Stimulated activated naive CD4-positive, alpha-beta T cell treated with Interleukin-2 at 50 U/mL for 16 hours (primary cell): ENCODE results near the gene NPLOC4.

Experiments
- DNase-seq: peaks from one replicate; lab custom pipeline; 2025; lab: John Stamatoyannopoulos, UW

Gene NPLOC4

DNA sequence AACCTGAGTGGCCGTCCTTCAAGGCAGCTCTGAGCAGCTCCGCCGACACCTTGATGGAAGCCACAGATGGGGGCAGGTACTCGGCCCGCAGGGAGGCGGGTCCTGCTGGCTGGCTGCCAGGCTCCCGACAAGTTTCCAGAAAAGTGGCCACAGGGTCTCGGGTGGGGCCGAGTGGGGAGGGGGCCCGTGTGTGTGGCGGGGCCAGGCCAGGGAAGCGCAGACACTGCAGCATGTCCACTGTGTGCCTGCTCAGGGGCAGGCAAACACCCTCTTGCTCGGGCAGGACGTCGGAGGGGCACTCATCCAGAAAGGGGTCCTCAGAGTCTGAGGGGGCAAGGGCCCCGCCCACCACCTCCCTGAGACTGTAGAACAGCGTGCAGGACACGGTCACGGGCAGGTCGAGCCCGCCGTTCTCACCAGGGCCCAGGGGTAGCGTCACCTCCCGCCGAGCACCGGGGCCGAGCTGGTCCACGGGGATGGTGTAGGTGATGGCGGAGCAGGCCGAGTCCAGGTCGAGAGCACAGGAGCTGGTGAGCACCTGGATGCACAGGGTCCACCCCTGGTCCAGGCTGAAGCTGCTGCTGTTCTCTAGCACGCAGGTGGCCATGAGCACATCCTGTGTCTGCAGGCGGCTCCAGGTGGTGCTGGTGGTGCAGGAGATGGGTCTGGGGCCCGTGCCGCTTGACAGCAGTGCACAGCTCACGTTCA is 89.9 kb downstream of the NPLOC4 start:
- DNase-seq = no peak

DNA sequence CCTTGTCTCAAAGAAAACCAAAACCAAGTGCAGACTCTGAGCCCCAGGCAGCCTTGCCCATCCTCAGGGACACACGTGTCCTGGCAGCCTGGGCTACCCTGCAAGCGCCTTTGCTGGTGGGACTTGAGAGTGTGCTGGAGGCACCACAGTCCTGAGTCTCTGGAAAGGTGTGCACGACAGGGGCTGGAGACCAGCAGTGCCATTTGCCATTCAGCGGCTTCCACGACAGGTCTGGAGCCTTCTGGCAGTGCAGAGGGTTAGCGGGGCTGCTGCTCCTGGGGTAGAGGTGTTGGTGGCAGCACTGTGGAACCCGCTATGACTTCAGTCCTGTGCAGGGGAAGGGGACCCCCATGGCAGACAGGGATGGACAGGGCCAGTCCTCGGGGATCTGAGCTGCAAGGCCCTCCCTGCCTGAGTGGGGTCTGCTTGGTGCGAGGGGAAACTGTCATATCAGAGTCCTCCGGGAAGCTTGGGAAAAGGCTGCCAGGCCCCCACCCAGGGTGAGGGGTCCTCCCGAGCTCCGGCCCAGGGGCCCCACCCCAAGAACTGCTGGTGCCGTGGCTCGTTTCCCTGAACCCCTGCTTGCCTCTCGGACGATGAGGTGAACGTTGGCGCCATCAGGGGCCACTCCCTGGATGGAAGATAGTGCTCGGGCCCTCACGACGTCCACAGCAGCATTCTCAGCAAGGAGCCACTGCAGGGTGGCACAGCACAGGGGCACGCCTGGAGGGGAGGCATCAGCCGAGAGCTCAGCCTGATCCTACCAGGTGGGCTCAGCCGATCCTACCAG is 91.6 kb downstream of the NPLOC4 start:
- no peak for DNase-seq

GRCh38 chr17:81544281-81544974 is 92.5 kb downstream of the NPLOC4 start:
- DNase-seq = no peak

GRCh38 chr17:81543756-81544155 is 93.2 kb downstream of the NPLOC4 start:
- no peak for DNase-seq

- DNase-seq = no peak
Observed at GRCh38 chr17:81543339-81543675, 93.6 kb downstream of the NPLOC4 start.

GRCh38 chr17:81542431-81543338 is 94.2 kb downstream of the NPLOC4 start:
- DNase-seq = no peak

- DNase-seq = no peak
Observed at GRCh38 chr17:81541123-81541522, 95.8 kb downstream of the NPLOC4 start.

GRCh38 chr17:81540676-81541027 is 96.3 kb downstream of the NPLOC4 start:
- DNase-seq = no peak

DNA sequence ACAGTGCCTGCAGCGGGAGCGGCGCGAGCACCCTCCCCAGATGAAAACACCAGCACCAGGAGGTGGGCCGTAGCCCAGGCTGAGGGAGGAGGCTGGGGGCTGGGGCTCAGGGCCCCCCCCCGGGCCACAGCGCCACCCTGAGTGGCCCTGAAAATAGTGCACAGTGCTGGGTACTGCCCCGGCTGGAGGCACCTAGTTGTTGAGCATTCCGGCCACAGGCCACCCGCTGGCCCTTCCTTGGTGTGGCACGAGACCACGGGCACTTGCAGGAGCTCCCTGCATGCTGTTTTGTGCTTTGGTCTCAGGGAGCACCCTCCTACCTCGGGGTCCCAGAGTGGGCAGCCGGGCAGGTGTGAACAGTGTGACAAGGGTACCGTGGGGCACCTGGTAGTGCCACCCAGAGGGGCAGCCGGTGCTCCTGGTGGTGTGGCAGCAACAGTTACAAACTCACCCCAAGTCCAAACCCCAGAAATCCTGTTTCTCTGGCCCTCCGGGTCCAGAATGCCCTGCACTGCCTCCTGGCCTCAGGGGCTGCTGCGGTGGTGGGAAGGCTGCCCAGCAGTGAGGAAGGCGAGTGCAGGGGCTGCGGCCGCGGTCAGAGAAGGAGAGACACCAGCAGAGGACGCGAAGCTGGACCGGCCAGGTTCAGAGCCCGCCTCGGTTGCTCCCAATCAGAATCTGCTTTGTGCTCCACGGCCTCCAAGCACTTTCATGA is 96.8 kb downstream of the NPLOC4 start:
- no peak for DNase-seq

DNA sequence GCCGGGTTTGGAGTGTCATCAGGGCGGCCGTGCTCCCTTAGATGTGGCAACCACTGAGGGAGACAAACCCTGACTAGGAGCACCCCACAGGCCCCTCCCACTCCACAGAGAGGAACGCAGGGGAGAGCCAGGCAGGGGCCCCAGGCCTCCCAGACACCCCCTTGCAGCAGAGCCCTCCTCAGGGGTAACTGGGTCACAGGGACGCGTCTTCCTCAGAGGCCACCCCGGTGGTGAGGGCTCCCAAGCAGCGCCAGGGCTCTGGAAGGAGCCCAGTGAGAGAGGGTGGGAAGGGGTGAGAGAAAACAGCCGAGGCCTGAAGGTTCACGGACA is 97.4 kb downstream of the NPLOC4 start:
- DNase-seq = no peak

DNA sequence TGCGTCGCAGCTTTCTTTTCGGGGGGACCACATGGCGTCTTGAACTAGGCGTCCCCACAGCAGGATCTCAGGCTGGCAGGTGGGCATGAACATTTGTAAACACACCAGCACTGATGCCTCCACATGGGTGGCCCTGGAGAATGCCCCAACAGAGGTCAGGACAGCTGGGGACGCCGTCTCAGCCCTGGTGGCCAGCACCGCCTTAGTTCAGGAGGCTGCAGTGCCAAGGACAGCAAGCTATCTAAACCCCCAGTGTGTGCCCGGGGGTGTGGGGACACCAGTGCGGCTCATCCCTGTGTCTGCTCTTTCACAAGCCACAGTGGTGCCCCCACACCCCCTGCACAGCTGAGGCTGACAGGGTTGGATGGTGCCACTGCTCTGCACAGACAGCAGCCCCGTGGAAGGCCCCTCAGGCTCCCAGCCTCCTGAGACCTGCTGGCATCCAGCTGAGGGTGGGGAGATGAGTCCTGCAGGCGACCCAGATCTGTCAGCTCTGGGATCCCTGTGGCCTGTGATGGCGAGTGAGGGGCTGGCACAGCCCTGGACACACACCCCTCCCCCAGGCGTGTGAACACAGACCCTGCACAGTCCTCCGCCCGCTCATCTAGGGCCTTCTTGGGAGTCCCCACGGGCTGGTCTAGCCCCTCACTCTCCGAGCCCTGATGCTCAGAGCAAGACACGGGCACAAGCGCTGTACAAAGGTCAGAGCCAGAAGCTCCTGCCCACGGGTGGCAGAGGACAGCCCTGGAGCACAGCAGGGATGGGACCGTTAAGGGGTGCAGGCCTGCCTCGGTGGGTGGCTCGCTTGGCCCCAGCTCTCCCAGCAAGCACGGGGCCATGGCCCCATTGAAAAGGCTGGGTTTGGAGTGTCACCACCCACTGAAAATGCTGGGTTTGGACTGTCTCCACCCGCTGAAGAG is 98.0 kb downstream of the NPLOC4 start:
- DNase-seq = no peak

GRCh38 chr17:81537856-81538555 is 98.9 kb downstream of the NPLOC4 start:
- DNase-seq = no peak

- DNase-seq = peak; percentile 18
Observed at GRCh38 chr17:81537343-81537855, 99.5 kb downstream of the NPLOC4 start.

- no peak for DNase-seq
Observed at GRCh38 chr17:81536299-81537290, 100.3 kb downstream of the NPLOC4 start.

DNA sequence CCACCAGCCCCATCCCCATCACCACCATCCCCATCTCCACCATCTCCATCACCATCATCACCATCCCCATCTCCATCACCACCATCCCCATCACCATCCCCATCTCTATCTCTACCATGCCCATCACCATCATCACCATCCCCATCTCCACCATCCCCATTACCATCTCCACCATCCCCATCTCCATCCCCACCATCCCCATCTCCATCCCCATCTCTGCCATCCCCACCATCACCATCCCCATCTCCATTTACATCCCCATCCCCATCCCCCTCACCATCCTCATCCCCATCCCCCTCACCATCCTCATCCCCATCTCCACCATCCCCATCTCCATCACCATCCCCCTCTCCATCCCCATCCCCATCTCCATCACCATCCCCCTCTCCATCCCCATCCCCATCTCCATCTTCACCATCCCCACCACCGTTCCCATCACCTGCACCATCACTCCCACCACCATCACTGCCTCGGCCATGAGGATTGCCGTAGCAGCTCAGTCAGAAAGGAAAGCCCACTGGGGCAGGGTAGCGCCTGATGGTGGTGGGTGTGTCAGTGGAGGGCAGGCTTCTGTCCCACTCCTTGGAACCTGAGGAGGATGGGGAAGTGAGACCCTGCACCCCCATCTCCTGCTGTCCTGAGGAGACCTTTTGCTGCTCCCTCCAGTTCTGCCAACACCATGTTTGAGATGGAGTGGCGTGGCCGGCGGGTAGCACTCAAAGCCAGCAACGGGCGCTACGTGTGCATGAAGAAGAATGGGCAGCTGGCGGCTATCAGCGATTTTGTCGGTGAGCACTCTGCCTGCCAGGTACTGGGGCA is 101.2 kb downstream of the NPLOC4 start:
- no peak for DNase-seq

- DNase-seq = no peak
Observed at GRCh38 chr17:81535007-81535328, 101.9 kb downstream of the NPLOC4 start.

DNA sequence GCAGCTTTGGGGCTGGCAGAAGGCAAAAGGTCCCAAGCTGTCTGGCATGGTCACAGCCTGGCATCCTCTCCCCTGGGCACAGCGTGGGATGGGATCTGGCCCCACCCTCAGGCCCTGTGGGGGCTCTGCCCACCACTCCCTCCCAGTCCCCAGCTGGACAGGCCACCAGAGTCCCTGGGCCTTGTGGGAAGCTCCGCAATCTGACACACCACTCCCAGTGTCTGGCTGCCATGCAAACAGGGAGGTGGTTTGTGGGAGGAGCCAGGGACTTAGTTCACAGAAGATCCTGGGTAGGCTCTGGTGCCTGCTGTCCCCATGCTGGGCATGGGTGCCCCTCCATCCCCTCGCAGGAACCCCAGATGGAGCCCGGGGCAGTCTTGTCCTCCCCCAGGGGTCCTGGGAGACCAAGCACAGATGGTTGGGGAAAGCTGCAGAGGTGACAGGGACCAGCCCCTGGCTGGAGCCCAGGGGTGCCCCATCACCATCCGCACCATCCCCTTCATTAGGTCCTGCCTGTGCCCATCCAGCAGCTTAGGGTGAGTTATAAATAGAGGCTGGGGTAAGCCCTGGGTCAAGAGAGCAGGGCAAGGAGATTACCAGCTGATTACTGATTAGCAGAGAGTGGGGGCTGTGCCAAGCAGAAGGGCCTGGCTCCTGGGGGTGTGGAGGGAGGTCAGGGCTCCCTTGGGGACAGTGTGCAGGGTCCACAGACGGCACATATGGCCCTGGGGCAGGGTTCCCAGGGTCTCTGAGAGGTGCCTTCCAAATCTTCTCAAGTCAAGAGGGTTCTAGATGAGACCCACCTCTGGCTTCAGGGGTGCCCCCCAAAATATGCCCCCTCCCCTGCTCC is 102.5 kb downstream of the NPLOC4 start:
- DNase-seq = no peak
